Caco-2 (cell line): ENCODE measurements around the gene CMTM7. TPM values are rescaled to one million over a fixed set of nuclear protein-coding genes. Genes with fewer than 3 reads are reported as not detected.

Experiments used
- BruUV-seq: library from RNA; stranded (reverse); fragments of 400-500 nt; replicated peaks from 2 replicates; lab custom pipeline; 2021; lab: Mats Ljungman, UMichigan
- CTCF ChIA-PET: fragments of 300-600 bp; sonication (Branson Sonifier 250); formaldehyde crosslinking; loops from one replicate; lab custom pipeline; 2022; ENCODE audit warnings: antibody characterized with exemption; lab: Charles Lee
- POLR2A ChIA-PET: fragments of 300-600 bp; sonication (Branson Sonifier 250); formaldehyde crosslinking; loops from one replicate; lab custom pipeline; 2022; ENCODE audit warnings: antibody characterized with exemption; lab: Charles Lee
- DNase-seq, 2 experiments: peaks; one replicate each; pipeline versions ENCODE4 v3.0.0 to v3.0.0-alpha.2; 2020 to 2022
- H3K27me3 ChIP-seq: replicated peaks from 2 replicates; pipeline ENCODE4 v1.6.0; 2011; ENCODE audit warnings: low read length; ENCODE audit not compliant: control insufficient read depth, insufficient read depth
- H3K36me3 ChIP-seq: 2 replicates; pipeline ENCODE4 v1.5.1; 2011; ENCODE audit warnings: low read length; ENCODE audit not compliant: control insufficient read depth, insufficient read depth
- H3K4me1 ChIP-seq: fragments of 250-450 bp; sonication (Bioruptor Pico); 2 replicates; pipeline ENCODE4 v1.5.1; 2020; ENCODE audit warnings: mild to moderate bottlenecking
- H3K4me3 ChIP-seq: 2 replicates; pipeline ENCODE4 v1.5.1; 2011; ENCODE audit warnings: low read depth, mild to moderate bottlenecking, control low read depth, low read length
- H3K9me3 ChIP-seq: fragments of 250-450 bp; sonication (Bioruptor Pico); 2 replicates; pipeline ENCODE4 v1.5.1; 2020; ENCODE audit warnings: mild to moderate bottlenecking, moderate library complexity
- H3K27ac Mint-ChIP-seq: one replicate; pipeline ENCODE4 v1.8.0; 2022; ENCODE audit warnings: mixed read lengths; ENCODE audit not compliant: unreplicated experiment
- H3K27me3 Mint-ChIP-seq: one replicate; pipeline ENCODE4 v1.8.0; 2022; ENCODE audit warnings: mixed read lengths; ENCODE audit not compliant: insufficient read depth, unreplicated experiment
- H3K36me3 Mint-ChIP-seq: one replicate; pipeline ENCODE4 v1.8.0; 2022; ENCODE audit warnings: mild to moderate bottlenecking, mixed read lengths; ENCODE audit not compliant: insufficient read depth, unreplicated experiment
- H3K4me1 Mint-ChIP-seq: one replicate; pipeline ENCODE4 v1.8.0; 2022; ENCODE audit warnings: low read depth, mixed read lengths; ENCODE audit not compliant: unreplicated experiment
- H3K4me3 Mint-ChIP-seq: one replicate; pipeline ENCODE4 v1.8.0; 2022; ENCODE audit warnings: mild to moderate bottlenecking, moderate library complexity, mixed read lengths; ENCODE audit not compliant: unreplicated experiment
- H3K9me3 Mint-ChIP-seq: one replicate; pipeline ENCODE4 v1.8.0; 2022; ENCODE audit warnings: mixed read lengths; ENCODE audit not compliant: unreplicated experiment
- intact Hi-C: fragments of 100-400 bp; cut with micrococcal nuclease; formaldehyde crosslinking; loops from one replicate; pipeline ENCODE4 v1.10.0; 2022; ENCODE audit not compliant: unreplicated experiment
- total RNA-seq: library from RNA; stranded (reverse); gene quantifications from 2 replicates; pipeline ENCODE4 v1.2.3, GENCODE V29; 2022
- TF ChIP-seq, protein P1 (sequence below), 2 experiments: fragments of 200-600 bp in 1 of 2; IDR thresholded peaks; 1 replicate in 1 of 2; 2 replicates in 1 of 2; pipeline versions ENCODE4 v1.5.1 to v1.8.0; 2011 to 2022; ENCODE audit warnings: antibody characterized with exemption in 1 of 2, control low read depth in 1 of 2, inconsistent platforms in 1 of 2, low read depth in 1 of 2, low read length in 1 of 2, mild to moderate bottlenecking in 1 of 2, moderate library complexity in 1 of 2; ENCODE audit not compliant: insufficient read depth in 1 of 2, severe bottlenecking in 1 of 2, unreplicated experiment in 1 of 2

CMTM7 gene
- total RNA-seq, 1 experiment from 2014 or later = 27.0 TPM

DNA sequence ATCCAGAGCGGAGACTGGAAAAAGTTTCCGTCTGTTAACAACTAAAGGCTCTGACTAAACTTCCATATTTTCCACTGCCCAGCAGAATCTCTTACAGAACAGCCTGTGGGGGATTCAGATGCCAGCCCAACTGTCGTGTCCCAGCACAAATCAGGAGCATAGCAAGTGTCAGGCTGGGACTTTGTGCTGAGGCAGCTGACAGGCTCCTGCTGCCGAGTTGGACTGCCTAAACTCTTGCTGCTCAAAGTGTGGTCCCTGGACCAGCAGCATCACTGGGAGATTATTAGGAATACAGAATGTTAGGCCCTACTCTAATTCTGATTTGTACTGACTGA is 31.2 kb upstream of the CMTM7 start:
- Mint-ChIP-seq H3K9me3 (no peaks in the 10 kb centered on the region), H3K36me3 (peaks cover 28% of the 10 kb centered on the region), H3K4me1 (peaks cover 26% of the 10 kb centered on the region), H3K27ac (no peak overlapping the region), H3K4me3 (no peak overlapping the region), H3K27me3 (no peaks in the 10 kb centered on the region)
- CTCF ChIA-PET = no interaction called here
- TF ChIP-seq, protein P1, sequence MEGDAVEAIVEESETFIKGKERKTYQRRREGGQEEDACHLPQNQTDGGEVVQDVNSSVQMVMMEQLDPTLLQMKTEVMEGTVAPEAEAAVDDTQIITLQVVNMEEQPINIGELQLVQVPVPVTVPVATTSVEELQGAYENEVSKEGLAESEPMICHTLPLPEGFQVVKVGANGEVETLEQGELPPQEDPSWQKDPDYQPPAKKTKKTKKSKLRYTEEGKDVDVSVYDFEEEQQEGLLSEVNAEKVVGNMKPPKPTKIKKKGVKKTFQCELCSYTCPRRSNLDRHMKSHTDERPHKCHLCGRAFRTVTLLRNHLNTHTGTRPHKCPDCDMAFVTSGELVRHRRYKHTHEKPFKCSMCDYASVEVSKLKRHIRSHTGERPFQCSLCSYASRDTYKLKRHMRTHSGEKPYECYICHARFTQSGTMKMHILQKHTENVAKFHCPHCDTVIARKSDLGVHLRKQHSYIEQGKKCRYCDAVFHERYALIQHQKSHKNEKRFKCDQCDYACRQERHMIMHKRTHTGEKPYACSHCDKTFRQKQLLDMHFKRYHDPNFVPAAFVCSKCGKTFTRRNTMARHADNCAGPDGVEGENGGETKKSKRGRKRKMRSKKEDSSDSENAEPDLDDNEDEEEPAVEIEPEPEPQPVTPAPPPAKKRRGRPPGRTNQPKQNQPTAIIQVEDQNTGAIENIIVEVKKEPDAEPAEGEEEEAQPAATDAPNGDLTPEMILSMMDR (IDR thresholded peaks at IDR 0.05; ENCODE audit: insufficient read depth in 1 of 2, low read depth in 1 of 2, low read length in 1 of 2, severe bottlenecking in 1 of 2, unreplicated experiment in 1 of 2) = no peak
- Histone ChIP-seq H3K27me3 (no peaks in the 10 kb centered on the region), H3K4me3 (no peak overlapping the region), H3K9me3 (no peaks in the 10 kb centered on the region), H3K4me1 (peaks cover 46% of the 10 kb centered on the region), H3K36me3 (peaks cover 2% of the 10 kb centered on the region; the same call in 1 of the 2 replicates)
- POLR2A ChIA-PET = no interaction called here
- DNase-seq = no peak
- no TSS peak for BruUV-seq
- intact Hi-C loops = no loop called here

GRCh38 chr3:32366638-32367397 is 24.8 kb upstream of the CMTM7 start:
- no peaks in the 10 kb centered on the region for H3K27me3 Mint-ChIP-seq
- Histone ChIP-seq H3K9me3 (no peaks in the 10 kb centered on the region), H3K4me1 (peaks cover 19% of the 10 kb centered on the region), H3K36me3 (peaks cover 2% of the 10 kb centered on the region; the same call in 1 of the 2 replicates), H3K4me3 (no peak overlapping the region), H3K27me3 (no peaks in the 10 kb centered on the region)
- no peaks in the 10 kb centered on the region for H3K9me3 Mint-ChIP-seq
- H3K27ac Mint-ChIP-seq = peak overlapping the region; percentile 67
- intact Hi-C loops = no loop called here
- CTCF ChIA-PET = no interaction called here
- BruUV-seq = no TSS peak
- peaks cover 18% of the 10 kb centered on the region for H3K4me1 Mint-ChIP-seq
- no peak for DNase-seq
- H3K4me3 Mint-ChIP-seq = no peak overlapping the region
- TF ChIP-seq, protein P1 (IDR thresholded peaks at IDR 0.05; ENCODE audit: insufficient read depth in 1 of 2, low read depth in 1 of 2, low read length in 1 of 2, severe bottlenecking in 1 of 2, unreplicated experiment in 1 of 2) = no peak
- peaks cover 37% of the 10 kb centered on the region for H3K36me3 Mint-ChIP-seq
- POLR2A ChIA-PET = no interaction called here

- H3K36me3 ChIP-seq = peaks cover 2% of the 10 kb centered on the region; the same call in 1 of the 2 replicates
- H3K27ac Mint-ChIP-seq = peak overlapping the region; percentile 24
- no peaks in the 10 kb centered on the region for H3K9me3 ChIP-seq
- no peaks in the 10 kb centered on the region for H3K9me3 Mint-ChIP-seq
- peaks cover 19% of the 10 kb centered on the region for H3K4me1 ChIP-seq
- ChIA-PET CTCF (no interaction called here), POLR2A (no interaction called here)
- intact Hi-C loops = no loop called here
- no peaks in the 10 kb centered on the region for H3K27me3 ChIP-seq
- peaks cover 18% of the 10 kb centered on the region for H3K4me1 Mint-ChIP-seq
- no peak overlapping the region for H3K4me3 Mint-ChIP-seq
- no peak overlapping the region for H3K4me3 ChIP-seq
- TF ChIP-seq, protein P1 (IDR thresholded peaks at IDR 0.05; ENCODE audit: insufficient read depth in 1 of 2, low read depth in 1 of 2, low read length in 1 of 2, severe bottlenecking in 1 of 2, unreplicated experiment in 1 of 2) = no peak
- H3K36me3 Mint-ChIP-seq = peaks cover 38% of the 10 kb centered on the region
- no peak for DNase-seq
- BruUV-seq = no TSS peak
- no peaks in the 10 kb centered on the region for H3K27me3 Mint-ChIP-seq
Measured at GRCh38 chr3:32367442-32367841, 24.2 kb upstream of the CMTM7 start.
